ENCODE results near the gene MRPL54. TPM values are rescaled to one million over a fixed set of nuclear protein-coding genes. Genes with fewer than 3 reads are reported as not detected.

The MRPL54 gene
- total RNA-seq, 1 donor from 2014 or later, result 43.5 TPM

GRCh38 chr19:3792114-3792513, 29.6 kb downstream of the MRPL54 start:
- H3K27ac Mint-ChIP-seq (ENCODE audit: unreplicated experiment), result no peak overlapping the region
- H3K4me2 ChIP-seq (ENCODE audit: low read length), result no peak overlapping the region
- no peak overlapping the region for H3K9ac ChIP-seq (ENCODE audit: low read length)
- no peak overlapping the region for H2AFZ ChIP-seq (ENCODE audit: low read depth, low read length)
- no peaks in the 10 kb centered on the region for H3K36me3 Mint-ChIP-seq (ENCODE audit: low read depth, unreplicated experiment)
- no peaks in the 10 kb centered on the region for H3K79me2 ChIP-seq (ENCODE audit: insufficient read depth, low read length)
- H3K27ac ChIP-seq (ENCODE audit: low read depth, low read length), result no peak overlapping the region
- DNase-seq (ENCODE audit: low read depth) (no peak), FAIRE-seq (no peak)
- H3K27me3 Mint-ChIP-seq (ENCODE audit: low read depth, unreplicated experiment), result peaks cover 36% of the 10 kb centered on the region
- no peak overlapping the region for H3K4me3 ChIP-seq (ENCODE audit: insufficient read depth, low read depth, low read length)
- H3K4me1 Mint-ChIP-seq (ENCODE audit: low read depth, unreplicated experiment), result no peaks in the 10 kb centered on the region
- no peaks in the 10 kb centered on the region for H3K36me3 ChIP-seq (ENCODE audit: insufficient read depth, low read length)
- no peaks in the 10 kb centered on the region for H4K20me1 ChIP-seq (ENCODE audit: insufficient read depth, low read length)
- H3K9me3 Mint-ChIP-seq (ENCODE audit: unreplicated experiment), result peaks cover 21% of the 10 kb centered on the region
- H3K9me3 ChIP-seq (ENCODE audit: insufficient read depth, low read depth, low read length), result peaks cover 12% of the 10 kb centered on the region
- no peaks in the 10 kb centered on the region for H3K4me1 ChIP-seq (ENCODE audit: insufficient read depth, low read length)
- peaks cover 8% of the 10 kb centered on the region for H3K27me3 ChIP-seq (ENCODE audit: insufficient read depth, low read length)
- TF ChIP-seq EZH2 (IDR thresholded peaks at IDR 0.05; ENCODE audit: insufficient read depth, low read length), result no peak
- TF ChIP-seq CTCF (IDR thresholded peaks at IDR 0.05; ENCODE audit: insufficient read depth, low read depth, low read length), result no peak
- H3K4me3 Mint-ChIP-seq (ENCODE audit: unreplicated experiment), result no peak overlapping the region

DNA sequence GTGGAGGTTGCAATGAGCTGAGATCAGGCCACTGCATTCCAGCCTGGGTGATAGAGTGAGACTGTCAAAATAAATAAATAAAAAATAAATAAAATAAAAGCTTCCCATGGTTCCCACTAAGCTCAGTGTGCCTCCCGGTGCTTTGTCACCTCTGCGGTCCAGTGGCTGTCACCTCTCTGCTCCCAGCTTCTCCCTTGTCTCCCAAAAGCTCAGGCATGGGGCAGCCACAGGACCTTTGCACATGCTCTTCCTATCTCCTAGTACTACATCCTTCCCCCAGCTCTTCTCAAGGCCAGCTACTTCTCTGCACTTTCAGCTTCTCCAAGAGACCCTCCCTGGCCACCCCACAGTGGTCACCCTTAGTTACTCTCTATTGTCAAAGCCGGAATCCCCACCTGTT, 31.3 kb downstream of the MRPL54 start:
- H4K20me1 ChIP-seq (ENCODE audit: insufficient read depth, low read length), result no peaks in the 10 kb centered on the region
- DNase-seq (ENCODE audit: low read depth) (no peak), FAIRE-seq (no peak)
- H3K27ac ChIP-seq (ENCODE audit: low read depth, low read length), result no peak overlapping the region
- H3K79me2 ChIP-seq (ENCODE audit: insufficient read depth, low read length), result no peaks in the 10 kb centered on the region
- peaks cover 12% of the 10 kb centered on the region for H3K9me3 ChIP-seq (ENCODE audit: insufficient read depth, low read depth, low read length)
- no peak overlapping the region for H3K4me3 ChIP-seq (ENCODE audit: insufficient read depth, low read depth, low read length)
- no peak overlapping the region for H2AFZ ChIP-seq (ENCODE audit: low read depth, low read length)
- TF ChIP-seq EZH2 (IDR thresholded peaks at IDR 0.05; ENCODE audit: insufficient read depth, low read length), result no peak
- TF ChIP-seq CTCF (IDR thresholded peaks at IDR 0.05; ENCODE audit: insufficient read depth, low read depth, low read length), result no peak
- no peaks in the 10 kb centered on the region for H3K4me1 Mint-ChIP-seq (ENCODE audit: low read depth, unreplicated experiment)
- peaks cover 21% of the 10 kb centered on the region for H3K9me3 Mint-ChIP-seq (ENCODE audit: unreplicated experiment)
- no peak overlapping the region for H3K4me3 Mint-ChIP-seq (ENCODE audit: unreplicated experiment)
- H3K36me3 ChIP-seq (ENCODE audit: insufficient read depth, low read length), result no peaks in the 10 kb centered on the region
- H3K27me3 Mint-ChIP-seq (ENCODE audit: low read depth, unreplicated experiment), result peaks cover 35% of the 10 kb centered on the region
- H3K9ac ChIP-seq (ENCODE audit: low read length), result no peak overlapping the region
- H3K27me3 ChIP-seq (ENCODE audit: insufficient read depth, low read length), result peaks cover 8% of the 10 kb centered on the region
- no peak overlapping the region for H3K4me2 ChIP-seq (ENCODE audit: low read length)
- H3K27ac Mint-ChIP-seq (ENCODE audit: unreplicated experiment), result no peak overlapping the region
- no peaks in the 10 kb centered on the region for H3K4me1 ChIP-seq (ENCODE audit: insufficient read depth, low read length)
- no peaks in the 10 kb centered on the region for H3K36me3 Mint-ChIP-seq (ENCODE audit: low read depth, unreplicated experiment)

- Histone ChIP-seq H3K79me2 (ENCODE audit: insufficient read depth, low read length) (no peaks in the 10 kb centered on the region), H3K4me1 (ENCODE audit: insufficient read depth, low read length) (peaks cover 4% of the 10 kb centered on the region), H3K9ac (ENCODE audit: low read length) (no peak overlapping the region), H3K9me3 (ENCODE audit: insufficient read depth, low read depth, low read length) (peaks cover 4% of the 10 kb centered on the region), H3K4me2 (ENCODE audit: low read length) (no peak overlapping the region), H3K27me3 (ENCODE audit: insufficient read depth, low read length) (peaks cover 14% of the 10 kb centered on the region), H4K20me1 (ENCODE audit: insufficient read depth, low read length) (no peaks in the 10 kb centered on the region), H3K36me3 (ENCODE audit: insufficient read depth, low read length) (no peaks in the 10 kb centered on the region), H3K27ac (ENCODE audit: low read depth, low read length) (no peak overlapping the region), H2AFZ (ENCODE audit: low read depth, low read length) (no peak overlapping the region), H3K4me3 (ENCODE audit: insufficient read depth, low read depth, low read length) (no peak overlapping the region)
- no peak for DNase-seq (ENCODE audit: low read depth)
- Mint-ChIP-seq H3K27me3 (ENCODE audit: low read depth, unreplicated experiment) (peaks cover 29% of the 10 kb centered on the region), H3K4me1 (ENCODE audit: low read depth, unreplicated experiment) (no peaks in the 10 kb centered on the region), H3K36me3 (ENCODE audit: low read depth, unreplicated experiment) (no peaks in the 10 kb centered on the region), H3K4me3 (ENCODE audit: unreplicated experiment) (no peak overlapping the region), H3K27ac (ENCODE audit: unreplicated experiment) (no peak overlapping the region), H3K9me3 (ENCODE audit: unreplicated experiment) (peaks cover 5% of the 10 kb centered on the region)
- TF ChIP-seq CTCF (IDR thresholded peaks at IDR 0.05; ENCODE audit: insufficient read depth, low read depth, low read length) (no peak), EZH2 (IDR thresholded peaks at IDR 0.05; ENCODE audit: insufficient read depth, low read length) (no peak)
- FAIRE-seq, result no peak
These were observed 33.9 kb downstream of the MRPL54 start for GRCh38 chr19:3796358-3796757.
